A549 (cell line): ENCODE results near the gene DFFB.

ENCODE experiments used
- EP300 ChIP-seq, 2 experiments: fragments of >200 bp; sonication (Bioruptor Twin); formaldehyde crosslinking; IDR thresholded peaks; 2 replicates in 1 of 2; 3 replicates in 1 of 2; pipeline ENCODE4 v1.6.1; 2016 to 2017
- MAZ ChIP-seq: fragments of 150-350 bp; IDR thresholded peaks from 2 replicates; pipeline ENCODE4 v1.6.1; 2014; ENCODE audit warnings: antibody characterized with exemption, low read depth, low read length, borderline replicate concordance
- NR3C1 ChIP-seq: fragments of >200 bp; sonication (Bioruptor Twin); formaldehyde crosslinking; IDR thresholded peaks from 3 replicates; pipeline ENCODE4 v1.6.1; 2017
- POLR2A ChIP-seq: IDR thresholded peaks from 2 replicates; pipeline ENCODE4 v1.6.1; 2012; ENCODE audit warnings: mild to moderate bottlenecking, low read length
- RCOR1 ChIP-seq: fragments of 150-350 bp; IDR thresholded peaks from 2 replicates; pipeline ENCODE4 v1.6.1; 2014; ENCODE audit warnings: antibody characterized with exemption, low read length, low read depth

DNA sequence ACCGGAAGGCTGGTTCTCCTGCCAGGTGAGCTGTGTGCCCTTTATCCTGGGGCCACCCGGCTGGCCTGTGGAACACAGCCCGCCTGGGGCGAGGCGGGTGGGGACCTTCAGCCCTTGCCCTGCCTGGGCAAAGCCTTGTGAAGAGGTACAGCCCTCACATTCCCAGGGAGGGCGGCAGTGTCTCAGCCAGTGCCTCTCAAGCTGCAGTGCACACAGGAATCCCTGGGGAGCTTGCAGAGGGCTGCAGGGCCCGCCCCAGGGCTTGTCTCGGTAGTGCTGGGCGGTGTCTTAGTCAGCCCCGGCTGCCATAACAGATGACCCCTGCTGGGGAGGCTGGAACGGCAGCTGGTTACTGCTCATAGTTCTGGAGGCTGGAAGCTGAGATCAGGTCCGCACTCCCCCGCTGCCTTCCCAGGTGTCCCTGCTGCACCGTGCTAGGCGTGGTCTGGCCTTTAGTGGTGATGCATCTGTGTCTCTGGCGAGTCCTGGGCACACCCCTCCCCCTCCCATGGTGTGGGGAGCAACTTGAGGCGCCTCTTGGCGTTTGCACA is 12.6 kb downstream of the DFFB start:
- TF ChIP-seq POLR2A (no peak), RCOR1 (no peak), NR3C1 (no peak), EP300 (IDR thresholded peaks at IDR 0.05) (no peak), MAZ (no peak)
